Measurements from ENCODE around the gene INO80B.

DNA sequence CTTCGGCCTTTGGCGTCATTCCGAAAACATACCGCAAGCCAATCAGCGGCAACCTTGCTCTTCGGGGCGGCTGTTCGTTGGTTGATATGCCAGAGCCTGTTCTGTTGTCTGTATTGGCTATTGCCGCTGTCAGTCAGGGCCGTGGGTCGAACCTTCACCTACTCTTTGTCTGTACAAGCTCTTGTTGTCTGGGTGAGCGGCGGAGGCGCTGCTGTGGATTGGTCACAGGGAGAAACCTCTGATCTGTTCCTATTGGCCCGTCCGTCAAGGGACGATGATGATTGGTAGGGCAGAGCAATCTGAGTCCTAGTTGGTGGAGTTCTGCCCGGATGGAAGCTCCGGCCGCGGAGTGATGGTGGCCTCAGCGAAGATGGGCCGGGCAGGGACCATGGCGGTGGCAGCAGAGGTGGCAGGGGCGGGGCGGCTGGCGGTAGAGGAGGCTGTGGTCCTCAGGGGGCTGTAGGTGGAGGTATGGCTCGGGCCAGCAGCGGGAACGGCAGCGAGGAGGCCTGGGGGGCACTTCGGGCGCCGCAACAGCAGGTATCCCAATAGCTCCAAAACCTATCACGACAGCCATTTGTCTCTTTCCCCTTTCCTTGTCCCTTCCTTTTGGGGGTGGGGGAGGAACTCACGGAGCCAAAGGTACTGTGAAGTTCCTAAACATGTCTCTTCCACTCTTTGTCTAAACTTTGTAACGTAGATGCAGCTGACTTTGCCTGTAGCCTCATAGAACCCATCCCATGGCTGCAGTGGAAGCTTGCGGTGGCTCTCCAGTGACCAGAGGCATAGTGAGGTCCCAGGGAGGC is 3.4 kb downstream of the INO80B start, which contains the start of gene WBP1:
- TF ChIP-seq CTCF (IDR thresholded peaks at IDR 0.05) (no peak), EZH2 (IDR thresholded peaks at IDR 0.05; ENCODE audit: borderline replicate concordance, insufficient read depth, low read depth, low read length, poor library complexity, severe bottlenecking) (no peak)

Measured in B cell (primary cell).